Smooth muscle cell (in vitro differentiated cells): ENCODE data around the gene FRS3. TPM values are rescaled to one million over a fixed set of nuclear protein-coding genes. Genes with fewer than 3 reads are reported as not detected.

ENCODE experiments used
- DNase-seq: peaks from one replicate; lab custom pipeline; 2025; ENCODE audit not compliant: unreplicated experiment; lab: John Stamatoyannopoulos, UW
- H2AFZ ChIP-seq: fragments of 200-600 bp; sonication (generic); 2 replicates; pipeline ENCODE4 v1.6.0; 2016; ENCODE audit warnings: antibody characterized with exemption, low read depth, mild to moderate bottlenecking
- H3F3A ChIP-seq: fragments of 200-600 bp; sonication (generic); 2 replicates; pipeline ENCODE4 v1.6.0; 2017; ENCODE audit warnings: antibody characterized with exemption, low read depth
- H3K27ac ChIP-seq: fragments of 200-600 bp; sonication (generic); 2 replicates; pipeline ENCODE4 v1.5.1; 2016; ENCODE audit warnings: low read depth, mild to moderate bottlenecking
- H3K27me3 ChIP-seq: fragments of 200-600 bp; sonication (generic); 2 replicates; pipeline ENCODE4 v1.6.1; 2016; ENCODE audit warnings: low read depth, mild to moderate bottlenecking
- H3K36me3 ChIP-seq: fragments of 200-600 bp; sonication (generic); 2 replicates; pipeline ENCODE4 v1.5.1; 2016; ENCODE audit warnings: low read depth
- H3K4me1 ChIP-seq: fragments of 200-600 bp; sonication (generic); 2 replicates; pipeline ENCODE4 v1.5.1; 2016; ENCODE audit warnings: low read depth
- H3K4me2 ChIP-seq: fragments of 200-600 bp; sonication (generic); 2 replicates; pipeline ENCODE4 v1.6.0; 2016; ENCODE audit warnings: mild to moderate bottlenecking
- H3K4me3 ChIP-seq: fragments of 200-600 bp; sonication (generic); 2 replicates; pipeline ENCODE4 v1.5.1; 2016; ENCODE audit warnings: mild to moderate bottlenecking
- H3K79me2 ChIP-seq: fragments of 200-600 bp; sonication (generic); 2 replicates; pipeline ENCODE4 v1.6.0; 2016; ENCODE audit warnings: low read depth, mild to moderate bottlenecking
- H3K9ac ChIP-seq: fragments of 200-600 bp; sonication (generic); 2 replicates; pipeline ENCODE4 v1.6.0; 2016; ENCODE audit warnings: low read depth
- H3K9me3 ChIP-seq: fragments of 200-600 bp; sonication (generic); replicated peaks from 2 replicates; pipeline ENCODE4 v1.5.1; 2016; ENCODE audit warnings: low read depth
- H4K20me1 ChIP-seq: fragments of 200-600 bp; sonication (generic); 2 replicates; pipeline ENCODE4 v1.6.0; 2016; ENCODE audit warnings: low read depth
- CTCF ChIP-seq: fragments of 200-600 bp; sonication (generic); IDR thresholded peaks from 2 replicates; pipeline ENCODE4 v1.5.1; 2017; ENCODE audit warnings: borderline replicate concordance, mild to moderate bottlenecking, antibody characterized with exemption; ENCODE audit not compliant: insufficient read depth, poor library complexity, severe bottlenecking
- WGBS: methylation state at CpG from one replicate; pipeline ENCODE4 v1.1.7; 2016; ENCODE audit warnings: low lambda C conversion rate; 5-methylcytosine and 5-hydroxymethylcytosine counted together
- polyA plus RNA-seq: library from polyadenylated mRNA; unstranded; fragments of >200 nt; fragmentation: Nextera tagmentation; extraction: Ambion mirVana; gene quantifications from 2 replicates; pipeline ENCODE4 v1.2.1, GENCODE V29; 2016
- total RNA-seq: library from RNA; depleted of rRNA; stranded (reverse); fragments of >200 nt; gene quantifications from 2 replicates; pipeline ENCODE4 v1.2.3, GENCODE V29; 2014

The FRS3 gene
- total and polyA plus RNA-seq, 2 experiments from 2014 or later, result 3.1 to 6.4 TPM

GRCh38 chr6:41757931-41758640 is 21.6 kb downstream of the FRS3 start:
- WGBS, result 71% methylated on average over 8 of the region's 8 CpGs
- DNase-seq, result no peak
- H3K9ac ChIP-seq, result no peak overlapping the region
- no peaks in the 10 kb centered on the region for H3K79me2 ChIP-seq
- H3K27me3 ChIP-seq, result peaks cover 8% of the 10 kb centered on the region
- TF ChIP-seq CTCF, result no peak
- H3K36me3 ChIP-seq, result no peaks in the 10 kb centered on the region
- H3K4me1 ChIP-seq, result no peaks in the 10 kb centered on the region
- no peaks in the 10 kb centered on the region for H3F3A ChIP-seq
- no peak overlapping the region for H3K4me2 ChIP-seq
- no peak overlapping the region for H3K4me3 ChIP-seq
- H3K27ac ChIP-seq, result no peak overlapping the region
- H2AFZ ChIP-seq, result no peak overlapping the region
- no peaks in the 10 kb centered on the region for H4K20me1 ChIP-seq
- no peaks in the 10 kb centered on the region for H3K9me3 ChIP-seq

- no peak for TF ChIP-seq CTCF
- no peak for DNase-seq
- Histone ChIP-seq H3K9ac (no peak overlapping the region), H3K27ac (no peak overlapping the region), H3K27me3 (peaks cover 8% of the 10 kb centered on the region), H4K20me1 (no peaks in the 10 kb centered on the region), H3K9me3 (no peaks in the 10 kb centered on the region), H3K4me1 (no peaks in the 10 kb centered on the region), H3K4me2 (no peak overlapping the region), H3K4me3 (no peak overlapping the region), H3K79me2 (no peaks in the 10 kb centered on the region), H3F3A (no peaks in the 10 kb centered on the region), H3K36me3 (no peaks in the 10 kb centered on the region), H2AFZ (no peak overlapping the region)
- WGBS, result 95% methylated on average over 6 of the region's 6 CpGs
These were observed 22.4 kb downstream of the FRS3 start for GRCh38 chr6:41757271-41757670.

- Histone ChIP-seq H3K36me3 (no peaks in the 10 kb centered on the region), H3K27me3 (peaks cover 8% of the 10 kb centered on the region), H3K4me3 (no peak overlapping the region), H3F3A (no peaks in the 10 kb centered on the region), H4K20me1 (no peaks in the 10 kb centered on the region), H3K9ac (no peak overlapping the region), H3K9me3 (no peaks in the 10 kb centered on the region), H3K27ac (no peak overlapping the region), H3K4me2 (no peak overlapping the region), H2AFZ (no peak overlapping the region), H3K79me2 (no peaks in the 10 kb centered on the region), H3K4me1 (no peaks in the 10 kb centered on the region)
- WGBS, result 85% methylated on average over 13 of the region's 13 CpGs
- no peak for DNase-seq
- TF ChIP-seq CTCF, result no peak
These were observed 23.3 kb downstream of the FRS3 start for GRCh38 chr6:41756354-41756753.

- Histone ChIP-seq H3K36me3 (no peaks in the 10 kb centered on the region), H3K9me3 (no peaks in the 10 kb centered on the region), H3K27me3 (peaks cover 8% of the 10 kb centered on the region), H4K20me1 (no peaks in the 10 kb centered on the region), H3K4me3 (no peak overlapping the region), H3K27ac (no peak overlapping the region), H3K4me2 (no peak overlapping the region), H3F3A (no peaks in the 10 kb centered on the region), H3K9ac (no peak overlapping the region), H2AFZ (no peak overlapping the region), H3K79me2 (no peaks in the 10 kb centered on the region), H3K4me1 (no peaks in the 10 kb centered on the region)
- TF ChIP-seq CTCF, result no peak
- WGBS, result 81% methylated on average over 4 of the region's 4 CpGs
- no peak for DNase-seq
These were observed 23.8 kb downstream of the FRS3 start for GRCh38 chr6:41755895-41756294.
